AG20443 (cell line): ENCODE results near the gene TRMT112.
"Not testable (repeated sequence)": the region's sequence is repeated elsewhere in the genome, so short reads cannot be mapped to it uniquely, and the experiment has no call there.

Source experiments
- DNase-seq: peaks from one replicate; pipeline ENCODE4 v3.0.0; 2012; ENCODE audit warnings: low spot score, mixed read lengths

TRMT112 gene

GRCh38 chr11:64331569-64332371, 14.4 kb upstream of the TRMT112 start:
- peak; percentile 87 for DNase-seq

GRCh38 chr11:64330888-64331287, 13.5 kb upstream of the TRMT112 start:
- DNase-seq = no peak

GRCh38 chr11:64327993-64328392, 10.6 kb upstream of the TRMT112 start:
- DNase-seq = no peak

GRCh38 chr11:64327375-64327774, 10.0 kb upstream of the TRMT112 start:
- DNase-seq = no peak

GRCh38 chr11:64324692-64325469, 7.5 kb upstream of the TRMT112 start:
- no peak for DNase-seq

- DNase-seq = not testable (repeated sequence)
Measured at GRCh38 chr11:64323984-64324383, 6.6 kb upstream of the TRMT112 start.

- DNase-seq = no peak
Measured at GRCh38 chr11:64323373-64323772, 6.0 kb upstream of the TRMT112 start.

GRCh38 chr11:64322925-64323260, 5.5 kb upstream of the TRMT112 start:
- DNase-seq = no peak

GRCh38 chr11:64321533-64321932, 4.2 kb upstream of the TRMT112 start:
- DNase-seq = no peak

- DNase-seq = no peak
Measured at GRCh38 chr11:64321026-64321425, 3.7 kb upstream of the TRMT112 start.

GRCh38 chr11:64320556-64320955, 3.2 kb upstream of the TRMT112 start:
- no peak for DNase-seq

GRCh38 chr11:64318766-64319761, 1.7 kb upstream of the TRMT112 start:
- no peak for DNase-seq

GRCh38 chr11:64317961-64318765, 804 bp upstream of the TRMT112 start, which contains the start of gene PRDX5:
PRDX5 (plus strand) TSS chr11:64318121; CDS start chr11:64318216, 95 bp downstream.
- DNase-seq = peak; percentile 98

GRCh38 chr11:64316672-64317324, 561 bp downstream of the TRMT112 start:
- no peak for DNase-seq

GRCh38 chr11:64315667-64316526, 1.5 kb downstream of the TRMT112 start:
- DNase-seq = not testable (repeated sequence)

- DNase-seq = no peak
Measured at GRCh38 chr11:64314805-64315561, 2.4 kb downstream of the TRMT112 start.

- DNase-seq = no peak
Measured at GRCh38 chr11:64314146-64314804, 3.1 kb downstream of the TRMT112 start.

GRCh38 chr11:64313491-64314145, 3.7 kb downstream of the TRMT112 start:
- peak; percentile 69 for DNase-seq
